Measurements from ENCODE around the gene MLKL.

GRCh38 chr16:74635303-74635702 lies 65.4 kb downstream of the MLKL start:
- no peak for TF ChIP-seq TAF1 (IDR thresholded peaks at IDR 0.05; ENCODE audit: low read depth, low read length)
- no peak for TF ChIP-seq SPI1 (IDR thresholded peaks at IDR 0.05; ENCODE audit: low read depth, low read length)
- no peak for TF ChIP-seq POLR2A (IDR thresholded peaks at IDR 0.05; ENCODE audit: low read depth, low read length)

Data from GM12891 (cell line).